ENCODE results near the gene CACNG5. TPM values are rescaled to one million over a fixed set of nuclear protein-coding genes. Genes with fewer than 3 reads are reported as not detected.

CACNG5 gene
- total and polyA plus RNA-seq, 12 donors, result not detected

GRCh38 chr17:66910651-66911285, 75.9 kb downstream of the CACNG5 start:
- Histone ChIP-seq H3K4me1 (no peaks in the 10 kb centered on the region), H3K27me3 (peaks cover 0 to 25% (median 7%) of the 10 kb centered on the region in 7 donors), H3K36me3 (no peaks in the 10 kb centered on the region), H3K4me3 (no peak overlapping the region), H3K9me3 (no peaks in the 10 kb centered on the region), H3K27ac (no peak overlapping the region)
- TF ChIP-seq CTCF (IDR thresholded peaks at IDR 0.05), result no peak
- intact Hi-C loops (cut with DNase I), result loop anchor here in 1 of 10 donors (10.0 kb wide), 1 partner anchor 244 kb away; no protein-coding TSS in a partner anchor
- no peak for ATAC-seq
- WGBS, 2 donors, result 88 to 91% methylated on average over 18 of the region's 18 CpGs
- DNase-seq, result no peak

GRCh38 chr17:66915204-66915611, 80.3 kb downstream of the CACNG5 start:
- intact Hi-C loops (cut with DNase I), result loop anchor here in 1 of 10 donors (10.0 kb wide), 1 partner anchor 240 kb away; no protein-coding TSS in a partner anchor
- DNase-seq (no peak), ATAC-seq (peak in 3 of 8 donors; percentile 48 to 63 (median 57))
- no peak overlapping the region for H3K4me3 ChIP-seq
- no peak overlapping the region for H3K27ac ChIP-seq
- H3K27me3 ChIP-seq, result peaks cover 0 to 31% (median 9%) of the 10 kb centered on the region in 7 donors
- no peaks in the 10 kb centered on the region for H3K36me3 ChIP-seq
- peak in 5 of 9 donors; percentile 6 to 39 (median 26) for TF ChIP-seq CTCF (IDR thresholded peaks at IDR 0.05)
- 66 to 78% methylated on average over 7 of the region's 7 CpGs for WGBS, 2 donors
- peaks cover 0 to 4% (median 0%) of the 10 kb centered on the region in 11 donors for H3K9me3 ChIP-seq
- no peaks in the 10 kb centered on the region for H3K4me1 ChIP-seq

GRCh38 chr17:66915792-66916191, 80.9 kb downstream of the CACNG5 start:
- Histone ChIP-seq H3K9me3 (peaks cover 0 to 4% (median 0%) of the 10 kb centered on the region in 11 donors), H3K27ac (no peak overlapping the region), H3K36me3 (no peaks in the 10 kb centered on the region), H3K27me3 (peaks cover 0 to 31% (median 9%) of the 10 kb centered on the region in 7 donors), H3K4me1 (no peaks in the 10 kb centered on the region), H3K4me3 (no peak overlapping the region)
- DNase-seq (no peak), ATAC-seq (no peak)
- 85 to 87% methylated on average over 11 of the region's 11 CpGs for WGBS, 2 donors
- TF ChIP-seq CTCF (IDR thresholded peaks at IDR 0.05), result no peak
- intact Hi-C loops (cut with DNase I), result loop anchor here in 1 of 10 donors (10.0 kb wide), 1 partner anchor 239 kb away; no protein-coding TSS in a partner anchor

DNA sequence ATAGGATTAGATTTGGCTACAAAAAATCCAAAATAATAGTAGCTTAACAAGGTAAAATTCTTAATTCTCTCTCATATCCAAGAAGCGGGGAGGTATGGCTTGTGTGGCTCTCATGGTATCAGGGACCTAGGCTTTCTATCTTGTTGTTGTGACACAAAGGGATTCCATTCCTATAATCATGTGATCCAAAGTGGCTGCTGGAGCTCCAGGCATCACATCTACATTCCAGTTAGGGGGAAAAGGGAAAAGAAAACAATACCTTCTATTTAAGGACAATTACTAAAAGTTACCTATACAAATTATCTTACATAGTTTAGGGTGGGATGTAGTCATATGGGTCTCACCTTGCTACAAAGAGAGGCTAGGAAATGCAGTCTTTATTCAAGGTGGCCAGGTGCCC, 82.0 kb downstream of the CACNG5 start:
- no peaks in the 10 kb centered on the region for H3K4me1 ChIP-seq
- H3K36me3 ChIP-seq, result no peaks in the 10 kb centered on the region
- H3K4me3 ChIP-seq, result no peak overlapping the region
- ATAC-seq (no peak), DNase-seq (no peak)
- H3K27me3 ChIP-seq, result peaks cover 0 to 31% (median 9%) of the 10 kb centered on the region in 7 donors
- intact Hi-C loops (cut with DNase I), result loop anchor here in 1 of 10 donors (10.0 kb wide), 1 partner anchor 238 kb away; no protein-coding TSS in a partner anchor
- no peak overlapping the region for H3K27ac ChIP-seq
- TF ChIP-seq CTCF (IDR thresholded peaks at IDR 0.05), result no peak
- peaks cover 0 to 13% (median 0%) of the 10 kb centered on the region in 11 donors for H3K9me3 ChIP-seq
- WGBS, 2 donors, result 88 to 89% methylated on average over 1 of the region's 1 CpG
